Measurements from ENCODE around the gene LENEP.

The LENEP gene

GRCh38 chr1:154998818-154999570, 5.6 kb downstream of the LENEP start:
- DNase-seq (ENCODE audit: low read depth in 1 of 2, low spot score in 1 of 2), result no peak

GRCh38 chr1:154999571-155000410, 6.4 kb downstream of the LENEP start:
- DNase-seq (ENCODE audit: low read depth in 1 of 2, low spot score in 1 of 2), result no peak

GRCh38 chr1:155000411-155000725, 7.0 kb downstream of the LENEP start:
- DNase-seq (ENCODE audit: low read depth in 1 of 2, low spot score in 1 of 2), result no peak

- DNase-seq (ENCODE audit: low read depth in 1 of 2, low spot score in 1 of 2), result peak; percentile 57 to 77
Observed at GRCh38 chr1:155000726-155001424, 7.5 kb downstream of the LENEP start.

- DNase-seq (ENCODE audit: low read depth in 1 of 2, low spot score in 1 of 2), result no peak
Observed at GRCh38 chr1:155001425-155001674, 8.0 kb downstream of the LENEP start.

GRCh38 chr1:155001675-155002463, 8.5 kb downstream of the LENEP start:
- DNase-seq (ENCODE audit: low read depth in 1 of 2, low spot score in 1 of 2), result peak; percentile 97 to 99

- DNase-seq (ENCODE audit: low read depth in 1 of 2, low spot score in 1 of 2), result no peak
Observed at GRCh38 chr1:155002464-155003226, 9.3 kb downstream of the LENEP start, which contains the start of gene ZBTB7B. ZBTB7B (plus strand) TSS chr1:155002802; CDS start chr1:155014661, 11,859 bp downstream.

- no peak for DNase-seq (ENCODE audit: low read depth in 1 of 2, low spot score in 1 of 2)
Observed at GRCh38 chr1:155003227-155003765, 9.9 kb downstream of the LENEP start.

GRCh38 chr1:155003766-155004351, 10.5 kb downstream of the LENEP start:
- no peak for DNase-seq (ENCODE audit: low read depth in 1 of 2, low spot score in 1 of 2)

- DNase-seq (ENCODE audit: low read depth in 1 of 2, low spot score in 1 of 2), result no peak
Observed at GRCh38 chr1:155004352-155005075, 11.1 kb downstream of the LENEP start.

- DNase-seq (ENCODE audit: low read depth in 1 of 2, low spot score in 1 of 2), result no peak
Observed at GRCh38 chr1:155005076-155006011, 12.0 kb downstream of the LENEP start.

GRCh38 chr1:155006601-155007101, 13.3 kb downstream of the LENEP start:
- no peak for DNase-seq (ENCODE audit: low read depth in 1 of 2, low spot score in 1 of 2)

GRCh38 chr1:155007251-155007828, 14.0 kb downstream of the LENEP start:
- DNase-seq (ENCODE audit: low read depth in 1 of 2, low spot score in 1 of 2), result no peak

- DNase-seq (ENCODE audit: low read depth in 1 of 2, low spot score in 1 of 2), result no peak
Observed at GRCh38 chr1:155008015-155008941, 14.9 kb downstream of the LENEP start.

- DNase-seq (ENCODE audit: low read depth in 1 of 2, low spot score in 1 of 2), result no peak
Observed at GRCh38 chr1:155009221-155009711, 15.9 kb downstream of the LENEP start.

- DNase-seq (ENCODE audit: low read depth in 1 of 2, low spot score in 1 of 2), result no peak
Observed at GRCh38 chr1:155009742-155010141, 16.4 kb downstream of the LENEP start.
